HEK293T (cell line): ENCODE measurements around the gene HEBP2.

ENCODE experiments used
- SP1 ChIP-seq: fragments of 450-650 bp; IDR thresholded peaks from 2 replicates; pipeline ENCODE4 v1.6.1; 2017
- SUZ12 ChIP-seq: fragments of 450-650 bp; IDR thresholded peaks from 2 replicates; pipeline ENCODE4 v1.6.1; 2016; ENCODE audit warnings: mild to moderate bottlenecking

GRCh38 chr6:138461647-138462046 lies 57.6 kb downstream of the HEBP2 start:
- TF ChIP-seq SUZ12 (no peak), SP1 (no peak)
